B cell (primary cell): Measurements from ENCODE around the gene CYFIP1.

Experiments
- EZH2 ChIP-seq: IDR thresholded peaks from 2 replicates; pipeline ENCODE4 v1.6.1; 2012; ENCODE audit warnings: borderline replicate concordance, low read depth, mild to moderate bottlenecking, moderate library complexity, low read length; ENCODE audit not compliant: insufficient read depth, poor library complexity, severe bottlenecking
- TF ChIP-seq, protein P1 (sequence below): fragments of 200-600 bp; IDR thresholded peaks from one replicate; pipeline ENCODE4 v1.8.0; 2022; ENCODE audit warnings: antibody characterized with exemption, mild to moderate bottlenecking

DNA sequence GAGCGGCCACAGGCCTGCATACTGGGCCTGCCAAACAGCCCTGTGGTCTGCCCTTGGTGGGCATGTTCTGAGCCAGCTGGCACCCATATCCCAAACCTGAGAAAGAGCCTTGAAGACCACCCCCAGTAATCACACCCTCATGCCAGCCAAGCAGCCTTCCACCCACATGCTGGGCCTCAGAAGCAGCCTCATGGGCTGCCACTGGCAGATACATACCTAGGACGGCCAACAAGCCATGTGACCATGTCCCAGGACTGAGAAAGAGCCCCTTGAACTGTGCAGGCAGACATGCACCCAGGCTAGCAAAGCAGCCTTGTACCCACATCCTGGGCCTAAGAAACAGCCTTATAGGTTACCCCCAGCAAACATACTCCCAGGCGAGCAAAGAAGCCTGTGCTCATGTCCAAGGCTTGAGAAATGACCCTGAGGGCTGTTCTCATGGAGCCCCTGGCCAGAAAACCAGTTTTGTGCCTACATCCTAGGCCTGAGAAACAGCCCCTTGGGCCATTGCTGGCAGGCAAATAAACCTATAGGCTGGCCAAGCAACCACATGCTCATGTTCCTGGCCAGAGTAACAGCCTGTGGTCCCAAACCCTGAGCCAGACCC is 34.3 kb upstream of the CYFIP1 start:
- TF ChIP-seq, protein P1, sequence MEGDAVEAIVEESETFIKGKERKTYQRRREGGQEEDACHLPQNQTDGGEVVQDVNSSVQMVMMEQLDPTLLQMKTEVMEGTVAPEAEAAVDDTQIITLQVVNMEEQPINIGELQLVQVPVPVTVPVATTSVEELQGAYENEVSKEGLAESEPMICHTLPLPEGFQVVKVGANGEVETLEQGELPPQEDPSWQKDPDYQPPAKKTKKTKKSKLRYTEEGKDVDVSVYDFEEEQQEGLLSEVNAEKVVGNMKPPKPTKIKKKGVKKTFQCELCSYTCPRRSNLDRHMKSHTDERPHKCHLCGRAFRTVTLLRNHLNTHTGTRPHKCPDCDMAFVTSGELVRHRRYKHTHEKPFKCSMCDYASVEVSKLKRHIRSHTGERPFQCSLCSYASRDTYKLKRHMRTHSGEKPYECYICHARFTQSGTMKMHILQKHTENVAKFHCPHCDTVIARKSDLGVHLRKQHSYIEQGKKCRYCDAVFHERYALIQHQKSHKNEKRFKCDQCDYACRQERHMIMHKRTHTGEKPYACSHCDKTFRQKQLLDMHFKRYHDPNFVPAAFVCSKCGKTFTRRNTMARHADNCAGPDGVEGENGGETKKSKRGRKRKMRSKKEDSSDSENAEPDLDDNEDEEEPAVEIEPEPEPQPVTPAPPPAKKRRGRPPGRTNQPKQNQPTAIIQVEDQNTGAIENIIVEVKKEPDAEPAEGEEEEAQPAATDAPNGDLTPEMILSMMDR, result no peak
- TF ChIP-seq EZH2, result no peak
